HepG2 (cell line): ENCODE measurements around the gene HELZ. TPM values are rescaled to one million over a fixed set of nuclear protein-coding genes. Genes with fewer than 3 reads are reported as not detected.

Experiments
- HNF4A ChIP-seq: sonication (generic); formaldehyde crosslinking; IDR thresholded peaks from 2 replicates; pipeline ENCODE4 v1.4.0; 2020; ENCODE audit warnings: missing genetic modification reagents
- MIXL1 ChIP-seq: IDR thresholded peaks from 2 replicates; pipeline ENCODE4 v1.6.1; 2016
- SOX13 ChIP-seq, 3 experiments: fragments of 450-650 bp in 1 of 3; sonication (generic) in 1 of 3; formaldehyde crosslinking in 1 of 3; IDR thresholded peaks in 2 of 3; conservative IDR thresholded peaks in 1 of 3; 2 replicates each; pipeline versions ENCODE4 v1.5.0 to v1.6.1; 2016 to 2020; ENCODE audit warnings: antibody characterized with exemption in 1 of 3, mild to moderate bottlenecking in 1 of 3, missing compliant biosample characterization in 1 of 3, missing genetic modification reagents in 1 of 3, moderate library complexity in 1 of 3
- ZEB1 ChIP-seq: IDR thresholded peaks from 2 replicates; pipeline ENCODE4 v1.6.1; 2012; ENCODE audit warnings: mild to moderate bottlenecking, low read depth, inconsistent platforms; ENCODE audit not compliant: insufficient replicate concordance
- ZNF17 ChIP-seq: sonication (generic); formaldehyde crosslinking; IDR thresholded peaks from 2 replicates; pipeline ENCODE4 v1.5.0; 2020; ENCODE audit warnings: mild to moderate bottlenecking, missing genetic modification reagents
- ZSCAN20 ChIP-seq: sonication (generic); formaldehyde crosslinking; IDR thresholded peaks from 2 replicates; pipeline ENCODE4 v1.4.0; 2020; ENCODE audit warnings: missing genetic modification reagents, mild to moderate bottlenecking, borderline replicate concordance
- polyA plus RNA-seq, 8 experiments: library from polyadenylated mRNA; depleted of rRNA in 3 of 8; stranded (reverse) in 7 of 8; unstranded in 1 of 8; fragments of >200 nt; fragmentation: Illumina TruSeq in 4 of 8; extraction: Trizol in 4 of 8; gene quantifications; 2 replicates each; pipeline versions ENCODE4 v1.2.1 to v1.2.3, GENCODE V29; 2011 to 2016; ENCODE audit warnings: low read depth in 4 of 8, missing spikeins in 1 of 8, mixed read lengths in 1 of 8; ENCODE audit not compliant: insufficient read depth in 1 of 8
- total RNA-seq, 5 experiments: library from RNA; depleted of rRNA; stranded (reverse); fragments of >200 nt; fragmentation: Illumina TruSeq; extraction: Trizol; gene quantifications; 2 replicates each; pipeline ENCODE4 v1.2.3, GENCODE V29; 2016; ENCODE audit warnings: low read depth in 1 of 5
- TF ChIP-seq, protein P1 (sequence below): sonication (generic); formaldehyde crosslinking; IDR thresholded peaks from 2 replicates; pipeline ENCODE4 v1.8.0; 2022; ENCODE audit warnings: mild to moderate bottlenecking, missing genetic modification reagents, moderate library complexity
- TF ChIP-seq, protein P2 (sequence below): sonication (generic); formaldehyde crosslinking; IDR thresholded peaks from 2 replicates; pipeline ENCODE4 v1.8.0; 2022; ENCODE audit warnings: missing genetic modification reagents, mild to moderate bottlenecking, borderline replicate concordance
- TF ChIP-seq, protein P3 (sequence below), 2 experiments: sonication (generic) in 1 of 2; formaldehyde crosslinking in 1 of 2; IDR thresholded peaks; 2 replicates each; pipeline versions ENCODE4 v1.6.1 to v1.9.0; 2014 to 2022; ENCODE audit warnings: antibody characterized with exemption in 1 of 2, borderline replicate concordance in 1 of 2, inconsistent platforms in 1 of 2, low read depth in 1 of 2, missing genetic modification reagents in 1 of 2
- TF ChIP-seq, protein P4 (sequence below): sonication (generic); formaldehyde crosslinking; IDR thresholded peaks from 2 replicates; pipeline ENCODE4 v1.4.0; 2020; ENCODE audit warnings: missing genetic modification reagents, mild to moderate bottlenecking, borderline replicate concordance
- TF ChIP-seq, protein P5 (sequence below): IDR thresholded peaks from 2 replicates; pipeline ENCODE4 v1.6.1; 2016; ENCODE audit warnings: low read depth, borderline replicate concordance

HELZ gene
- total and polyA plus RNA-seq, 2 of the 13 experiments (the other 11 are each of a cell fraction or from before 2014, with no cell fraction given), result 35.3 to 52.4 TPM

DNA sequence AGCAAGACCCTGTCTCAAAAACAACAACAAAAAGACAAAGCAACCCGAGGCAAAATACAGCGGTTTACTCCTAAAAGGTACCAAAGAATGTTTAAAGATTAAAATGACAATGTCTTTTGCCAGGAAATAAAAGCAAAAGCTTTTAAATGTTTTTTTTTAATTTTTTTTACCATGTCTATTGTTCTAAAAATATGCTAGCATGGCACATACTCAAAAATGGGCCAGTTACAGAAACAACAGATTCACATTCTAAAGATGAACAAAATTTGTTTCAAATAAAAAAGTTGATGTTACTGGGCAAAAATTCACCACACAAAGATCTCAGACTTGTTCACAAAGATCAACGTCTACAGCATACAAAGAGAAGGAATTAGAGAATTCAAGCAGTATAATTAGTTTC, 159.6 kb downstream of the HELZ start (continued):
- TF ChIP-seq SOX13 (IDR thresholded peaks at IDR 0.05) (no peak), SOX13 (CRISPR knock-in tag; conservative IDR thresholded peaks at IDR 0.05 in 1 of 2, IDR thresholded peaks at IDR 0.05 in 1 of 2) (no peak), HNF4A (CRISPR knock-in tag) (no peak), ZNF17 (no peak), ZEB1 (no peak), ZSCAN20 (CRISPR knock-in tag) (no peak), MIXL1 (CRISPR knock-in tag) (no peak)
- TF ChIP-seq, protein P1, sequence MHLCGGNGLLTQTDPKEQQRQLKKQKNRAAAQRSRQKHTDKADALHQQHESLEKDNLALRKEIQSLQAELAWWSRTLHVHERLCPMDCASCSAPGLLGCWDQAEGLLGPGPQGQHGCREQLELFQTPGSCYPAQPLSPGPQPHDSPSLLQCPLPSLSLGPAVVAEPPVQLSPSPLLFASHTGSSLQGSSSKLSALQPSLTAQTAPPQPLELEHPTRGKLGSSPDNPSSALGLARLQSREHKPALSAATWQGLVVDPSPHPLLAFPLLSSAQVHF (CRISPR knock-in tag), result no peak
- TF ChIP-seq, protein P2, sequence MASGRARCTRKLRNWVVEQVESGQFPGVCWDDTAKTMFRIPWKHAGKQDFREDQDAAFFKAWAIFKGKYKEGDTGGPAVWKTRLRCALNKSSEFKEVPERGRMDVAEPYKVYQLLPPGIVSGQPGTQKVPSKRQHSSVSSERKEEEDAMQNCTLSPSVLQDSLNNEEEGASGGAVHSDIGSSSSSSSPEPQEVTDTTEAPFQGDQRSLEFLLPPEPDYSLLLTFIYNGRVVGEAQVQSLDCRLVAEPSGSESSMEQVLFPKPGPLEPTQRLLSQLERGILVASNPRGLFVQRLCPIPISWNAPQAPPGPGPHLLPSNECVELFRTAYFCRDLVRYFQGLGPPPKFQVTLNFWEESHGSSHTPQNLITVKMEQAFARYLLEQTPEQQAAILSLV, result no peak
- TF ChIP-seq, protein P3, sequence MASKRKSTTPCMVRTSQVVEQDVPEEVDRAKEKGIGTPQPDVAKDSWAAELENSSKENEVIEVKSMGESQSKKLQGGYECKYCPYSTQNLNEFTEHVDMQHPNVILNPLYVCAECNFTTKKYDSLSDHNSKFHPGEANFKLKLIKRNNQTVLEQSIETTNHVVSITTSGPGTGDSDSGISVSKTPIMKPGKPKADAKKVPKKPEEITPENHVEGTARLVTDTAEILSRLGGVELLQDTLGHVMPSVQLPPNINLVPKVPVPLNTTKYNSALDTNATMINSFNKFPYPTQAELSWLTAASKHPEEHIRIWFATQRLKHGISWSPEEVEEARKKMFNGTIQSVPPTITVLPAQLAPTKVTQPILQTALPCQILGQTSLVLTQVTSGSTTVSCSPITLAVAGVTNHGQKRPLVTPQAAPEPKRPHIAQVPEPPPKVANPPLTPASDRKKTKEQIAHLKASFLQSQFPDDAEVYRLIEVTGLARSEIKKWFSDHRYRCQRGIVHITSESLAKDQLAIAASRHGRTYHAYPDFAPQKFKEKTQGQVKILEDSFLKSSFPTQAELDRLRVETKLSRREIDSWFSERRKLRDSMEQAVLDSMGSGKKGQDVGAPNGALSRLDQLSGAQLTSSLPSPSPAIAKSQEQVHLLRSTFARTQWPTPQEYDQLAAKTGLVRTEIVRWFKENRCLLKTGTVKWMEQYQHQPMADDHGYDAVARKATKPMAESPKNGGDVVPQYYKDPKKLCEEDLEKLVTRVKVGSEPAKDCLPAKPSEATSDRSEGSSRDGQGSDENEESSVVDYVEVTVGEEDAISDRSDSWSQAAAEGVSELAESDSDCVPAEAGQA (IDR thresholded peaks at IDR 0.05; ENCODE audit: low read depth), result no peak
- TF ChIP-seq, protein P3 (CRISPR knock-in tag; IDR thresholded peaks at IDR 0.05; ENCODE audit: borderline replicate concordance), result no peak
- TF ChIP-seq, protein P4, sequence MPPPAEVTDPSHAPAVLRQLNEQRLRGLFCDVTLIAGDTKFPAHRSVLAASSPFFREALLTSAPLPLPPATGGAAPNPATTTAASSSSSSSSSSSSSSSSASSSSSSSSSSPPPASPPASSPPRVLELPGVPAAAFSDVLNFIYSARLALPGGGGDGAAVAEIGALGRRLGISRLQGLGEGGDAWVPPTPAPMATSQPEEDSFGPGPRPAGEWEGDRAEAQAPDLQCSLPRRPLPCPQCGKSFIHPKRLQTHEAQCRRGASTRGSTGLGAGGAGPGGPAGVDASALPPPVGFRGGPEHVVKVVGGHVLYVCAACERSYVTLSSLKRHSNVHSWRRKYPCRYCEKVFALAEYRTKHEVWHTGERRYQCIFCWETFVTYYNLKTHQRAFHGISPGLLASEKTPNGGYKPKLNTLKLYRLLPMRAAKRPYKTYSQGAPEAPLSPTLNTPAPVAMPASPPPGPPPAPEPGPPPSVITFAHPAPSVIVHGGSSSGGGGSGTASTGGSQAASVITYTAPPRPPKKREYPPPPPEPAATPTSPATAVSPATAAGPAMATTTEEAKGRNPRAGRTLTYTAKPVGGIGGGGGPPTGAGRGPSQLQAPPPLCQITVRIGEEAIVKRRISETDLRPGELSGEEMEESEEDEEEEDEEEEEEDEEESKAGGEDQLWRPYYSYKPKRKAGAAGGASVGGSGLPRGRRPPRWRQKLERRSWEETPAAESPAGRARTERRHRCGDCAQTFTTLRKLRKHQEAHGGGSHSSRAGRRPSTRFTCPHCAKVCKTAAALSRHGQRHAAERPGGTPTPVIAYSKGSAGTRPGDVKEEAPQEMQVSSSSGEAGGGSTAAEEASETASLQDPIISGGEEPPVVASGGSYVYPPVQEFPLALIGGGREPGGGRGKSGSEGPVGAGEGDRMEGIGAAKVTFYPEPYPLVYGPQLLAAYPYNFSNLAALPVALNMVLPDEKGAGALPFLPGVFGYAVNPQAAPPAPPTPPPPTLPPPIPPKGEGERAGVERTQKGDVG (CRISPR knock-in tag), result no peak
- TF ChIP-seq, protein P5, sequence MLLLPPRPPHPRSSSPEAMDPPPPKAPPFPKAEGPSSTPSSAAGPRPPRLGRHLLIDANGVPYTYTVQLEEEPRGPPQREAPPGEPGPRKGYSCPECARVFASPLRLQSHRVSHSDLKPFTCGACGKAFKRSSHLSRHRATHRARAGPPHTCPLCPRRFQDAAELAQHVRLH (CRISPR knock-in tag), result no peak
